ENCODE measurements around the gene PPFIBP2.

PPFIBP2 gene

DNA sequence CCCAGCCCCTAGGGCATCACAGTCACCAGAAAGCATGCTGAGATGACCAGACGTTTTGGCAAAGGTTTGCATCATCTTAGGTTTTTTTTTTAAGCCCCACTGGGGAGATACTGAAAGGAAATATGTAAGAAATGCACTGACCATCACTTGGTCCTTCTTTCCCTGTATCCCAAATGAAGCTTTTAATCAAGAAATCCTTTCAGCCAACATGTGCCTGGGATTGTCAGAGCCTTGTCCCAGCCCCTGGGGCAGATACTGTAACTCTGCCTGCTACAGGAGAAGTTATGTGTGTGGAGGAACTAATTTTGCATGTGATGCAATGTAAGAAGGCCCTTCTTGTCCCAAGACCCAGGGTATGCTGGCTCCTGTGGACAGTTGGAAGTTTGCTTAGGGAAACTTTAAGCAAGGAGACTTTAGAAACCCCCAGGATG, 65.6 kb downstream of the PPFIBP2 start:
- DNase-seq = no peak

DNA sequence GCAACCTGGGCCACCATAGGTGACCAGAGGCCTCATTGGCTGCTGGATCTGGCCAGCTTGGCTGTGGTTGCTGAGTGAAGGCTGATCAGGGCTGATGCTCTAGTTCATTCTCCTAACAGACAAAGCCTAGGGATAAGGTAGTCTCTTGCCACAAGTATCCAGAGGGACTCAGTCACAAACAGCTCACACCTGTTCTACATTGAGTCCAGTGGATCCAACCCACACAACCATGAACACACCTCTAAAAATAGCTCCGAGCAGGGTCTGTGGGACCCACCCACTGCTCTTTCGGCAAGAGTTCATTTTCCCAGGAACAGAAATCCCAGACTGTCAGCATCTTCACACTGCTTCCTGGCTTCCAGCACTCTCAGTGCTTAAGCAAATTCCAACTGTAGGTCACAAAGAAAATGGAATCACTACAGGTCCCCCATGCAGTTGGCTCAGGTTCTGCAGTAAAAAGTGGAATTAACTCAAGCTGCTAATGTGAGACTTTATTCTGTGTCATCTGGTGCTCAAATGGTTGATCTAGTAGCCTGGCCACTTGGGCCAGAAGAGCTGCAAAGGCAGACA, 67.3 kb downstream of the PPFIBP2 start:
- no peak for DNase-seq

DNA sequence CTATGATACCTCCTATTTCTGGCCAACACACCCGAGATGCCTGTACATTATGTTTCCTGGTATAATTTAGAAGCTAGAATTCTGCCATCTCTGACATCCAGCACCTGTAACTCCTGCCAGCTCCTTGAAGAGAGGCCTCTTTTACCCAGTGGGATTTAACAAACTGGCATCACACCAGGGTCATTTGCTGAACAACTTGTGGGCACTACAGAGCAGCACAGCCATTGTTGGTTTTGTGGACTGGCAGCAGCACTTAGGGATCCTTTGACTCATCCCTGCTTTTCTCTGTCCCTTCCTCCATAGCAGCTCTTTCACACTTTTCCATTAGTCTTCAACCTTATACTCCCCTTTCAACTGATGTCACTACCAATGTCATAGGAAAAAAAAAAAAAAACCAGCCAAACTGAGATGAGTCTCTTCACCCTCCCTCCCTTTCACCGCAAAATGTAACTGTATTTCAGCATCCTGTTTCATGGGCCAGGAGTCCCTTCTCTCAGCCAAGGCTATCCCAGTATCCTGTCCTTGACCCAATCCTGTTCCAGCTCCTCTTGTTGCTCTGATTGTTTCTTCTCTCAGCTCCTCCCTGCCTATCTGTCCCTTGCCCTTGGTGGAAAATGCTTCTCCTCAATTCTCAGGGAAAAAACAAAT, 68.7 kb downstream of the PPFIBP2 start:
- no peak for DNase-seq

DNA sequence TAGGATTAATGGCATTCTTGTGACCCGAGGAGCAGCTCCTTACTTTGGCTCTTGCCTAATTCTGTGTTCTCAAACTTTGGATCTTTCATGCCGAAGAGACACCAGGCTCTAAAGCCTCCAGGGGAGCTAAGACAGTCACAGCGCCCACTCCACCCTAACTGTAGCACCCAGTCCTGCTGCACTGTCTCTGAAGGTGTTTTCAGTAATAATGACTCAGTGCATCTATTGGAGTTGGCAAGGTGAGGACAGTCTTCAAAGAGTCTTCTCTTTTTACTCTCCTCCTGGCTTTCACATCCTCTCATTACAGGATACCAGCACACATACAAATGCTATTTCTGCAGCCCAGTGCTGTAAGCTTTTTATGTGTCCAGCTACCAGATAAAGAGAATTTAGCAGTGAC, 69.4 kb downstream of the PPFIBP2 start:
- DNase-seq = no peak

DNA sequence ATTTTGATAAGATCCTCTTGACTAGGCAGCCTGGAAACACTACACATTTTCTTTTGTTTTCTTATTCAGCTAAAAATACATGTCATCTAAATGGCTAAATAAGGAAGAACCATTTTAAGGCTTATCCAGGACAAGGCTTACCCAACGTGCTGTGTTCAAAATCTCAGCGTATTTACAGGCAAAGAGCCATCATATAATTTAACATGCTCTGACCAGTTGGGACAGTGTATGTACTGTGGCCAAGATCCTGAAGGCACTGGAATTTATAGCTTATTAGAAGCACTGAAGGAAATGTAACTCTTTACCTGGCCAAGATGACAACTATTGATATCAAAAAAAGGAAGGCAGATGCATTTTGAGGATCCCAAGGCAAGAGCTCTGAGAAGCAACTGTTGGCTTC, 71.1 kb downstream of the PPFIBP2 start:
- no peak for DNase-seq

DNA sequence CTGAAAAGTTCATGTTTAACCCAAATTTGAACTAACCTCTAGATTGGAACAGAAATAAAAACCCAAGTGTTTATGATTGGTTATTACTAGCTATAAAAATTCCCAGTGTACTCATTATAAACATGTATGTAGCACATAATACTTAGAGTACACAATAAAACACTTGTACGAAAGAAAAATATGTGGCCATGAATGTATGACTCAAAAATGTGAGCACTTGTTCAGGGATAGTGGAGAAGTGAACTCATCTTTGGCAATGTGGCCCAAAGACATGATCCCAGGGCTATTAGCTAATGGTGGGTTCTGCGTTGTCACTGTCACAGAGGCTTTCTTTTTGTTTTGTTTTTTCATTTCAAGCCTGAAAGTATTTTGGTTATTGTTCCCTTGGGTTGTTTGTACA, 72.0 kb downstream of the PPFIBP2 start:
- no peak for DNase-seq

DNA sequence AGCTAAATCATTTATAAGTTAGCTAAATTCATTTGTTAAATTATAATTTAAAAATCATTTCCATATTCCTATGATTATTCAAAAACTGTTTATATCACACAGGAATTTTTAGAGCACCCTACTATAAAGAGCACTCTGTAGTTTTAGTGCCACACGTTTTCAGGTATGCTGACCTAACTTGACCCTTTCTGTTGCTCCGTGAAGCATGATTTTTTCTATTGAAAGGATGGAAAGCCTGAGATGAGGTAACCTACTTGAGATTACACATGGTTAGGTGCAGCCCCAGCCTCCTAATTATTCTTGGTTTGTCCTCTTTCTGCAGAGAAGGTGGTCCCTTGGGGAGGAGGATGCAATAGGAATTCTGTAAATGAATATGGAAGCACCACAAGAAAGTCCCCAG, 72.6 kb downstream of the PPFIBP2 start:
- no peak for DNase-seq

DNA sequence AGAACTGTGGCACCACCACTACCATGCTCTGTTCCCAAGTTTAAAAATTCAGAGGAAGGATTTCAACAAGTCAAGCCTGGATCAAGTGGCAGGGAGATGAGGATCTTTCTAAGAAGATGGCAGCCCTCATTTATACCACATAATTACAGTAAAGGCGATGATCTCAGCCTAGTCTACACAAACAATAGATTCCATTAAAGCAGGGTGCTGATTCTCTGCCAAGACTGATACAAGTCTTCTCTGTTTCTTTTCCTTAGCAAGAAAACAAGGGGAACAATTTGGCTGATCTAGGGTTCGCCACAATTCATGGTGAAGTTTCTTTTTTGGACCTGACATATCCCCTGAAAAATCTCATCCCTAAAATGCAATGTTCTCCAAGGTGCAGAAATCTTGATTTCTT, 73.9 kb downstream of the PPFIBP2 start:
- no peak for DNase-seq

DNA sequence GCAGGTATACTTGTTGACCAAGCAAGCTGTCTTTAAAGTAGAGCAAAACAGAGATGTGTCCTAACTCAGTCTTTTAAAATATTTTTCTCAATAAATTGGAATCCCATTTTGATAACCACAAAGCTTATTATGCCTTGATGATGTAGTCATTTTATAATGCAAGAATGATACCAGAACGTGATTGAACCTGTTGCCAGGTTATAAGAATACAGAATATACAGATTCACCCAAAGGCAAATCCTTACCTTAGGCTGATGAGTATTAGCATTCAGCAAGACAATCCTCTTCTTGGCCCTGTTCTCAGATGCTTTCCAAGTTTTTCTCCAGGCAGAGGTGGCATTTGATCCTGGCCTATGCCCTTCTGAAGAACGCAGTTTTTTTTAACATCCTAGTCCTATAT, 76.1 kb downstream of the PPFIBP2 start:
- no peak for DNase-seq

DNA sequence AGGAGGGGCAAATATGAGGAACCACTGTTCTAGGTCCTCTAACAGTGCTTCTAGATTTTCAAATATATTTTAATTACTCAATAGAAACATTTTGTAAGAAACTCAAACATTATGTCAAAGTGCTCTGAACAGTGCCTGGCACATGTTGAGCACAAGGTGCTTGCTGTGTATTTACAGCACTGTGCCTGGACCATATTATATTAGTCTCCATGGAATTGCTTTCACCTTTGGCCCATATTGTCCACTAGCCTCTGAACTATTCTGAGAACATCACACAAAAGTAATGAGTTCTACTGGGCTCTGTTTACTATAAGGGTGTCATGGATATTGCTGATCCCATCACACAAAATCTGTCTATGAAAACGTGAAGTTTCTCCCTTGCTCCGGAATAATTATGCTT, 76.7 kb downstream of the PPFIBP2 start:
- DNase-seq = no peak

DNA sequence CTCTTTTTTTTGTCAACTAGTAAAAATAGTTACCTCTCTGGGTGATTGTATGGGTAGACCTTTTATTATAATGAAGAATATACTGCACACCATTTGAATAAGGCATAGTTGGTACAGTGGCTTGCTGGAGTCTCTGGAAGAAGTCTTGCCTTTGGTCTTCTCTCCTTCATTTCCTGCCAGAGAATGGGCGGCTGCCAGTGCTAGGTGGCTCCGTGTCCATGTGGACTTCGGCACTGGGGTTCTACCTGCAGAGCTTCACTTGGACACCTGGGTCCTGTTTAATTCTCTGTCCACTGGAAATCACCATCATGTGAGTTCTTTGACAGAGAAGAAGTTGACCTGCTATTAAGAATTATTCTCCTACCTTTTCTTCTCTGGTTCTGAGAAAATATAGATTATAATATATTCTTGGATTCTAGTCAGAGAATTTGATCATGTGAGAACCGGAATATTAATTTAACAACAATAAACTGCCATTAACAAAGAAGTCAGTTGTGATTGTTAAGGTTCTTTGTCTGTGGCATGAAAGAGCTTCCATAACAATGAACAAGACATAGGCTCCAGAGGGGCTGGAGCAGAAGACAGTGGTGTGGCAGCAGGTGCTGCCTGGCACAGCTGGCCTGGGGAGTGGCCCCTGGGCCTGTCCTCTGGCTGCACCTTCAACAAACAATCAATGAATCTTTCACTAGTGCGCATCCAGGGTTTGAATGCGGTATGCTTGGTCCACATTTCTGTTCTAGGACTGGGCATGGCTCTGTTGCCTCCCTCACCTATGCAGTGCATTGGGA, 77.5 kb downstream of the PPFIBP2 start:
- no peak for DNase-seq

DNA sequence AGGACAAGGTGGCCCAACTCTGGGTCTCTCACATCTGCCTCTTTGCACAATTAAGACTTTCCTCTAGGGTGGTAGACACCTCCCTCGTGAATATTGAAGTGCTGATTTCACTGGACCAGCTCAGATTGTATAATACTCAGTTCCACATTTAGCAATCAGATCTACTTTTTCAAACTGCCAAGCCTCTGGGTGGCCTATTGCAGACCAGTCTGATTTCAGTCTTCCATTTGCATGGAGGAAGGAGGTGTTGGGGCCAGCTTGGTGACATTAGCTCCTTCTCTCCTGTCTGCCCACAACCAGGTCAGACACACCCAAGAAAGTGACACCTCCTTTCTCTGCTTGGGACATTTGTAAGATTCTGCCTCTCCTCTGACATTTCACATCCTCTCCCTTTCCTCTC, 78.2 kb downstream of the PPFIBP2 start:
- DNase-seq = no peak

DNA sequence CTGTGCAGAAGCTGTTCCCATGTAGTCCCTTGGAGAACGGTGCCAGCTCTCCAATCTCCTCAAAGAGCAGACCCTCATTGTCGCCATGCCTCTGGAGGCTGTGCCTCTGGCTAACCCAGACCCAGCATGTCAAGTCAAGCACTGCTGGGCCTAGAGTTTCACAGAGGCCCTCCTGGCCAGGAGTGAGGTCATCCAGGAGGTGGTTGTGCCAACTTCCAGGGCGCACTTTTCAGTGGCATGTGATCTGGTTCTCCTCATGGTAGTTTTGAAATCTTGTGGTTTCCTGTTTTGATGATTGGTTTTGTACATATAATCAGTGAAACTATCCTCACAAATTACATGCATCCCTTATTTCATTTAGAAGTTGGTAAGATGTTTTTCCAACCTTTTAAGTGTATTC, 78.9 kb downstream of the PPFIBP2 start:
- DNase-seq = no peak

DNA sequence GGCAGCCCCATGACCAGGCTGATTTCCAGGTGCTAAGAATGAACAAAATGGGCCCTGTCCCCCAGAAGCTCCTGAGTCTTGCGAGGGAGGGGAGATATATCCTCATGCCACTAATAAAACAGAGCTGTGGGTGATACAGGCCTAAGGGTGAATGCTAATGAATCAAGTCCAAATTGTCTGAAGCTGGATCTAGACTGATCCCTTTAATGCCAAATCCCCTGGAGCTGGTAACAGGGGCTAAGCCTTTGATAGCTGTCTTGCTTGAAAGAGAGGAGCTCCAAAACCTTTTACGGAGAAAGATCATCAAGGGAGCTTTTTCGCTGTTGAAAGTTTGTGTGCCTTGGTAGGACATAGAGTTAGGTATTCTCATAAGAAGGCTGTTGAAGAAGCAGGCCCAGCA, 79.7 kb downstream of the PPFIBP2 start:
- DNase-seq = no peak

DNA sequence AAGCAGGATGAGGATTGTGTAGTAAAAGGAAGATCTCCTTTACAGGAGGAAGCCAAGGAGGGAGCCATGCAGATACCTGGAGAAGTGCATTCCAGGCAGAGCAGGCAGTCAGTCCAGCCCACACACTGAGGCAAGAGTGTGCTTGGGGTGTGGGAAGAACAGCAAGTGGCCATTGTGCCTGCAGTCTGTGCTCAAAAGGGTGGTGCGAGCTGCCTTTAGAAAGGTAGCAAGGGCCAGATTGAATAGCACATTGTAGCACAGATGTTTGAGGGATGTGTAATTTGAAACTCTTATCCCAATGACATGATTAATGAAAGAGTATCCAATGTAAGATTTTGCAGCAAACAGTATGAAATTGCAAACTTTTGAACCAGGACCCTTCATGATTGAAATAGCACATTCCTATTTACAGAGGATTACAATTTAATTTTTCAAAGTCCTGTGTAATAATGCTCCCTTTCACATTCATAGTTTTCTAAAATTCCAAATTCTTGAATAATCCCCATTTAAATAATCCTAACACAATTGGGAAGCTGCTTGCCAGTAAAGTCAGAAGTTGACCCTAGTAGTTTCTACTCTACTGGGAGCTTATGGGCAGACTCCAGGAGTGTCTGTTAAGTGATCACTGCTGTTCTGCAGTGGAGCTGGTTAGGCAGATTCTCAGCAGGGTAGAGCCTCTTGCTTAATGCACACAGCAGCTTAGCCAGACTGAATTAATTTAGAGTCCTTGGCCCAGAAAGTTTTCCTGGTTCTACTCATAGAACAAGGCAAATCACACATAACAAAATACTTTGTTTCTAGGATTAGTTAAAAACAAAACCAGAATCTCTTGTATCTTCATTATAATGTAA, 81.4 kb downstream of the PPFIBP2 start:
- DNase-seq = no peak

DNA sequence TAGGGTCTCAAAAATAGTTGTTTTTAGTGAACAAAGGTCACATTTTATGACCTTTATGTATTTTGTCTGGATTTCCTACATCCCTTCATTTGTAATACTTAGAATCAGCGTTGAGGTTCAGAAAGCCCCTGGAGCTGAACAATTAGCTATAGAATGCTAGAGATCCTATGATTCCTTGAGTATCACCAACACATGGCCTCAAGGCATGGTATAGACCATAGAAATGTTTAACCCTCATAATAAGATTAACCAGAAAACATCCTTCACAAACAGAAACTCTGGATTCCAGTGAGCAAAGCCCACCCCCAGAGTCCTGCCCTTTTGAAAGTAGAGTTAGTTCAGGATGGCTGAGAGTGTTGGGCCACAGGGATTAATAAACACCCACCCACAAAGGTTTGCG, 82.2 kb downstream of the PPFIBP2 start:
- no peak for DNase-seq

DNA sequence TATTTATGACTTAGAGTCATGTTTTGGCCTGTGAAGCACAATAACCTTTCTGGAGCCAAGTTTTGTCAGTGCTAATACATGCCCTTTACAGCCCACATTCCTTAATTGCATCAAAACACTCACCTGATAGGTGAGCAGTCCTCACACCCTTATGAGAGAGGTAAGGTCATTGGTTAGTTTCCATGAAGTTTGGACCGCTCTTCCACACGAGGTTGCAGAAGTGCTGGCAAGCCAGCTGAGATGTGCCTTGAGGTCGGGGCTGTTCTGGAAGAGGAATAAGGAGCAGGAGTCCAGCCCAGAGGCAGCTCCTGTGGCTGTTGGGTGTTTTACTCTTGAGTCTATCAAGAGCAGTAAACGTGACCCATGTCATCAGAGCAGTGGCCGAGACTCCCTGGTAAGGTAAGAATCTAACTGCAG, 83.2 kb downstream of the PPFIBP2 start:
- no peak for DNase-seq

DNA sequence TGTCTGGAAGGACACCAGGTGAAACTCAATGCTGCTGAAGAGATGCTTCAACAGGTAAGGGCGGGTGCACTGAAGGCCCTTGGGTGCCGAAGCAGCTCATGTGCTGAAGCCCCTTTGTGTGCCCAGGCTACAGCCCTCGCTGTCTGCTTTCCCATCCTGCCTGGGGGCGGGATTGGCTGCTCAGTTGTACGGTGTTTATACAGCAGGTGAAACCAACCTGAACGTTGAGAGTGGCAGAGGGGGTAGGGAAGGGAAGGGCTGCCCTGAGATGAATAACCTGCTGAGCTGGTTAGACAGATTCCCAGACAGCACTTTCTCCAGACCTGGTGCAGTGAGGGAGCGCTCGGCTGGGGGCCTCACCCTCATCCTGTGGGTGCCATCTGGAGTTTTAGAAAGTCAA, 83.8 kb downstream of the PPFIBP2 start:
- DNase-seq = no peak

DNA sequence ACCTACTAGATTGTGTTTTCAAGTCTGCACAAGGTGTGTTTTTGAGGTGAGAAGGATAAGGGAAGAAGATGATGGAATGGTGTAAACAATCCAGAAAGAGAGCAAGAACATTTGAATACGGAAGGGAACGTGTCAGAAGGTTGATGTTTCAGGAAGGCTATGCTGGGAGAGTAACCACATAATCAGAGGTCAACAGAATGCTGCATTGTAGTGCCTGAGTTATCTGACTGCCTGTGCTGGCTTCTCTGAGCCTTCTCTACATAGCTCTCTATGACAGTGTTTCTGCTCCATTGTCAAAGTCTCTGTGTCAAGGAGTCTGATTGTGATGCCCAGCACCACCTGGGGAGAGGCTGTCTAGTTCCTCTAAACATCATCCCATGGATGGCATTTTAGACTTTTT, 85.4 kb downstream of the PPFIBP2 start:
- DNase-seq = no peak

DNA sequence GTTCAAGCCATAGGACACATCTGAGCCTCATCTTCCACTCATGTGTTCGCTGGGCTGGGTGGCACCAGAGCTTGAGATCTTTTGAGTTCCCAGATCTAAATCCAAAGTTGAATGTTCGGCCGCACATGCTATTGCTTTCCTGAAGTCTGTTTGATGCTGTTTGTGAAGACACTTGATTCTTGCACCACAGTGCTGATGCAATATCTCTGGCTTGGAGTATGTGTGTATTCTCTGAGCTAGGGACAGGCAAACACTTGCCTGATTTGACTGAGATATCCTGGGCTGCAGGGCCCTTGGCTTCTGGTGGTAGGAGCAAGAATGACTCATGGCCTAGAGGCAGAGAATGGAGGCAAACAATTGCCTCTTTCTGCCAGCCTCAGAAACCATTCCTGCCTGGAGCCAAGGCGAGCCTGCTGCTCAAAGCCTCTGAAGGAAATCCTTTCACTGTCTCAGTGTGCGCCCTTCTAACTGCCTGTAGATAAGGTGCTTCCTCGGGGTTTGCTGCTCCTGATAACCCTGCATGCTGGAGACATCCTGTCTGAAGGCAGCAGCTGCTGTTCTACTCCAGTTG, 86.5 kb downstream of the PPFIBP2 start:
- DNase-seq = no peak

DNA sequence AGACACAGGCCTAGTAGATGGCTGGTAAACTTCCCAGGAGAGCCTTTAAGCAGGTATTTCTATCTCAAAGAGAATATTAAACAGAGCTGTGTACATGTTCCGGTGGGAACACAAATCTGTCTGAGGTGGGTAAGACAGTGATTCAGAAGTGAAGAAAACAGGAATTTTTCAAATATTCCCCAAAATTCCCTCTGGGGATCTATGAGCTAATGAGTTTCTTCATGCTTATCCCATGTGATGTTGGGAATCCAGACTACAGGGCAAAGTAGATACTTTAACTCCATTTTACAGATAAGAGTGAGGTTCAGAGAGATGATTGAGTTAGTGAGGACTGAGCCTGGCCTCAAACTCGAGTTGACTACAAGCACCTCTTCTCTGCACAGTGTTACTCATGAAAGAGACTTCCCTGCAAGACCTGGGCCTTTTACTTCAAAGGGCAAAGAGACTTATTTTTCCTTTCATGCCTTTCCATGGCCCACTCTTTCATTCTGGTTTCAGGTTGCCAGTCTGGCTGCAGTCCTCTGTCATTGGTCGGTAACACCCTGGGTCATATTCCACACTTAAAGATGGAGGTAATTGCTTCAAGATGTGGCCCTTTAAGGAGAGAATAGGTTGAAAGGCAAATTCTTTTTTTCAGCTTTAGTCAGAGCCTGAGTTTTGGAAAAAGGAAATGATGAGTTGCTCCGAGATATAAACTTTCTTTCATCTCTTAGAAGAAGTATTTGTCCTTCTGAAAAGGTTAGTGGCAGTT, 89.4 kb downstream of the PPFIBP2 start:
- no peak for DNase-seq

DNA sequence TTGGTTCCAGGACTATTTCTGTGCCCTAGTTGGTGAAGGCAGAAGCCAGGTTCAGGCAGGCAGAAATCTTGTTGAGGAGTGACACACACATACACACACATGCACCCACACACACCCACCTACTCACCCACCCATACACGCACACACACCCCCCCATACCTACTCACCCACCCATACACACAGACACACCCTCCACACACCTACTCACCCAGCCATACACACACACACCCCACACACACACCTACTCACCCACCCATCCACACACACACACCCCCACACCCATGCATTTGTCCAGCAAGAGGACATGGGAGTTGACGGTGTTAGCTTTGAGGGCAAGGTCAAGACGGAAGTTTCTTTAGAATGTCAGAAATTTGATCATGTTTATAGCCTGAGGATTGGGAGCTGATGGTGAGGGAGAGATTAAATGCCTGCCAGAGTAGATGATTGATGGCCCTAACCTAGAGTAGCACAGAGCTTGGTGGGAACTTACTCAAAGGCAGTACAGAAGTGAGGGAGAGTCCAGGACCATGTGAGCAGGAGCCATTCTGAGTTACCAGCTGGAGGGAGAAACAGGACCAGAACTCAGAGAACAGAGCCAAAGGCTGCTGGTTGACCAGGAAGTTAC, 90.6 kb downstream of the PPFIBP2 start:
- DNase-seq = no peak

All from cortex of kidney (tissue), 1 donor.